GM21723 (cell line): ENCODE data around the gene ADRB1.

Experiments used
- ATAC-seq: cut with Tn5 transposase; IDR thresholded peaks from one replicate; pipeline ENCODE4 v1.9.1; 2021; ENCODE audit warnings: mild to moderate bottlenecking, moderate library complexity; ENCODE audit not compliant: unreplicated experiment

Gene ADRB1

DNA sequence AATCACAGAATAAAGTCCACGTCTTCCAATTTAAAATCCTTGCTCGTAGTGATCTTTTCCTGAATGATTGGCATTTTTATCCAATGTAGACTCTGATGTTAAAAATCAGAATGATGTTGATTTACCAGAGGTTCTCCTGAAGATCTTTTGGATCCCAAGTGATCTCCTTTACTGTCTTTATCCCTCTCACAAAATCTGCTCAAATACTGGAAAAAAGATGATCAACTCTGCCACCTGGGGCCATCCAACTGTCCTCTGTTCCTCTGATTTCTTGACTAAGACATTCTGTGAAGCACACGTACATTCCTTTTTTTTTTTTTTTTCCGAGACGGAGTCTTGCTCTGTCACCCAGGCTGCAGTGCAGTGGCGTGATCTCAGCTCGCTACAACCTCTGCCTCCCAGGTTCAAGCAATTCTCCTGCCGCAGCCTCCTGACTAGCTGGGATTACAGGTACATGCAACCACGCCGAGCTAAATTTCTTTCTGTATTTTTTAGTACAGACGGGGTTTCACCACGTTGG lies 18.0 kb upstream of the ADRB1 start:
- ATAC-seq: no peak

DNA sequence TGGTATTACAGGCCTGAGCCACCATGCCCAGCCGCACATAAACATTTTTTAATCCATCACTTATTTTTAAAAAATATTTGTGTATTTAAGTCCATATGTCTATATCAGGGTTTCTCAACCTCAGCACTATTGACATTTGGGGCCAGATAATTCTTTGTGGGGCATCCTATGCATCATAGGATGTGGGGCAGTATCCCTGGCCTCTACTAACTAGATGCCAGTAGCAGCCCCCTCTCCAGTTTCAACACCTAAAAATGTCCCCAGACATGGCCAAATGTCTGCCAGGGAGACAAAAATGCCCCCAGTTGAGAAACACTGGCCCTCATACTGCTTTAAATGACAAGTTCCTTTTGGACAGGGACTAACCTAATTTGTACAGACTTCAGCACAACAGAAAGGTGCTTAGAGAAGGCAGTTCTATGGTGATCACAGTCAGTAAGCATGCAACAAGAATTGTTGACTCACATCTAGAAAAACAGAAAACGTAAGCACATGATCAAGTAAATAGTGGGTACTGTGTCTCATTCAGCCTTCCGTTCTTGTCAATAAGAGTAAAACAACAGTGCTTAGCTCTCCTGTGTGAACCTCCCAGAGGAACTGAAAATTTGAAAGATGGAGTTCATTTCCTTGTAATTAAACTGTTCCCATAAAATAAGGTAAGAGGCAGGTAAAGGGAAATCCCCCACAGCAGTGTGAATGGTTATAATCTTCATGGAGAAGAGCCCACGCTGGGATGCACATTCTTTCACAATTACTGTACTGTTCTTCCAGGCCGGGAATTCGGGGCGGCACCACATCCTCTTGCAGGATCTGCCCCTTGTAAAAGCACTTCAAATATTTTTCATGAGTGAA lies 17.3 kb upstream of the ADRB1 start:
- ATAC-seq: peak; percentile 46

DNA sequence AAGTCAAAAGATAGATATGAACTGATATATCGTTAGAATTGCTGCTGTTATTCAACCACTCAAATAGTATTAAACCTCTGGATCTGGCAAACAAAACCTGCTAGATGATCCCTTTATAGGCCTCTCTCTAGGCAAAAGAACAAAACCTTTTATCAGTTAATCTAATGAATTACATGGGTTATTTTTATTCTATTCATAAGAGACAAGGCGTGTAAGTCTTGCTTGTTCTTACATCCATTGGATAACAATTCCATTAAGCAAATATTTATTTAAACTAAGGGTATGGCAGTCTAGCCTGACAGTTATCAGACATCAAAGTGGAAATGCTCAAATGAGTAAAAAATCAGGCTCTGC lies 16.6 kb upstream of the ADRB1 start:
- ATAC-seq: no peak

DNA sequence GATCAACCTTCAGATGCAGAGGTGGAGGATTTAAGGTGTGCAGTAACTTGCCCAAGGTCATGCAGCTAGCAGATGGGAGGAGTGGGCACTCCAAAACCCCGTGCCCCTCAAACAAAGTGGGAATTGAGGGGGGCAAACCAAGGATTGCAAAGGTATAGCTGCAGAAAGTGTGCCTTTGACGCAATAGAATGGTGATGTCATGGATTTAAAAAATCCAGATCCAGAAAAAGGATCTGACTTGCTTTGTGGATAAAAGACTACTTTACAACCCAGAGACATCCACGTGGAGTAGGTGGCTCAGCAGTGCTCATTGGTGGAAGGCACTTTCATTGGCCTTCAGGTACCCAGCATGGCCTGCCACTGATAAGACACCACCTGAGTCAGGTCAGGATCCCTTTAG lies 15.7 kb upstream of the ADRB1 start:
- ATAC-seq: no peak

DNA sequence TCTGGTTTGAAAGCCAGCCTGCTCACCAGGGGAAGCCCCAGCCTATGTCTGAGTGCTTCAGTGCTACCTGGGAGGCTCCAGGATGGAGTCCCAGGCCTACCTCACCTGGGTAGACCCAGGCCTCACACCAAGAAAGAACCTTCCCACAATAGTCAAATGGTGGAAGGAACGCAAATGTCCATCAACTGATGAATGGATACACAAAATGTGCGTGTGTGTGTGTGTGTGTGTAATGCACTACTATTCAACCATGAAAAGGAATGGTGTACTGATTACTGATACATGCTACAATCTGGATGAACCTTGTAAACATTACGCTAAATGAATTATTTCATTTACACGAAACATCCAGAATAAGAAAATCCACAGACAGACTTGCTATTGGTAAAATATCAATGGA lies 15.2 kb upstream of the ADRB1 start:
- no peak for ATAC-seq

DNA sequence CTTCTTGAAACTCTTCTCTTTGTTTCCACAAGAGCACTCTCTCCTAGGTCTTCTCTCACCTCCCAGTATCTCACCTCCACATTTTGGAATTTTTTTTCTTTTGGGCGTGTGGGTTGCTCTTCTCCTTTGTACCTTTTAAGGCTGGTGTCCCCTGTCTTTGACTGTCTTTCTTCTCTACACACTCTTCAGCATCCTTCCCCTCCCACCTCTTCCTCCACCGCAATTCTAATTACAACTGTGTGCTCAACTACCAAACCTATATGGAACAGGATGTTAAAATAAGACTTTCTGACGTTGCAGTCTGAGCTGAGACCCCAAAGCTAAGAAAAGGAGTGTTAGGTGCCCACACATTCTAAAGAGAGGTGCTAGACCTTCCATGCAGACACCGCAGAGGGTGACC lies 14.0 kb upstream of the ADRB1 start:
- ATAC-seq: no peak

DNA sequence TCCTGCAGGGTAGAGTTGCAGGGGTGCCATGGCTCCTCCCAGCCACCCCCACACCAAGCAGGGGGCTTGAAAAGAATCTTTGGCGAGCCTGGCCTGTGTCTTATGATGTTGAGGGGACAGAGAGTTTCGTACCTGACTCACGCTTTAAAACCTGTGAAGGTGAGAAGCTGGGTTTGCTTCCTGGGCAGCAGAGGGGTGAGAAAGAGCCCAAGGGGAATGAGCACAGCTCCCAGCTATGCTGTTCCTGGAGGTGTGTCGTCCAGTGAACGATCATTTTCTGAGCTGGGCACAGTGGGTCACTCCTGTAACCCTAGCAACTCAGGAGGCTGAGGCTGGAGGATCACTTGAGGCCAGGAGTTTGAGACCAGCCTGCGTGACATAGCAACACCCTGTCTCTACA lies 13.5 kb upstream of the ADRB1 start:
- no peak for ATAC-seq

DNA sequence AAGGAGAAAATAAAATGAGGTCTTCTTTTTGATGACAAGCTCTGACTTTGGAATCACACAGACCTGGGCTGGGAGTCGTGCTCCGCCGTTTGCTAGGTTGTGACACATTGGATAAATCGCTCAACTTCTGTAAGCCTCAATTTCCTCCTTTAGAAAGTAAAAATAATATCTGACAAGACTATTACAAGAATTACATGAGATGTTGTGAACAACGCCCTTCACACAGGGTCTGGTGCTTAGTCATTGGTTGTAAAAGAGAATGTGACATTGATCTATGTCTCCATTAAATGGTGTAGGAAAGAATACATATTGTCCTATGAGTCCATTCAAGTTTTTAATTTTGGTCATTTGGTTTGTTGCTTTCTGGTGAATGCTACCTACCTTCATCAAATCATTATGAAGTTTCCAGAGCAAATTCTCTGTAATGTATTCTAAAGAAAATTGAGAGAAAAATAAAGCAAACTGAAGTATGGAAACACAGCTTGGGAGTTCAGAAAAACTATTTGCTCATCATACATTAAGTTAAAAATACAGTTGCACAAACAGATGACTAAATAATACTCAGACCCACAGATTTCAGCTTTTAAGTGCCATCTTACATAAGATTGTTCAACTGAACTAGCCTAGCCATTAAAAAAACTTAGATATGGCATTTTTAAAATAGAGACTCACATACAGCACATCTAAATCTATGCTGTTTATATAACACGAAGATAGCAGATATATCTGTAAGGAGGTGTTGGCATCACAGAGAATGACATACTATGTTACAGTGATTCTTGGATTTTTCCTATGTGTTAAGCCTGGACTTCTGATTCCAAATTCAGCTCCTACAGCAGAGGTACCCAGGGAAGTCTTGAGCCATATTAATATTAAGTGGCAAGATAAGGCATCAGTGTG lies 12.3 kb upstream of the ADRB1 start:
- no peak for ATAC-seq

DNA sequence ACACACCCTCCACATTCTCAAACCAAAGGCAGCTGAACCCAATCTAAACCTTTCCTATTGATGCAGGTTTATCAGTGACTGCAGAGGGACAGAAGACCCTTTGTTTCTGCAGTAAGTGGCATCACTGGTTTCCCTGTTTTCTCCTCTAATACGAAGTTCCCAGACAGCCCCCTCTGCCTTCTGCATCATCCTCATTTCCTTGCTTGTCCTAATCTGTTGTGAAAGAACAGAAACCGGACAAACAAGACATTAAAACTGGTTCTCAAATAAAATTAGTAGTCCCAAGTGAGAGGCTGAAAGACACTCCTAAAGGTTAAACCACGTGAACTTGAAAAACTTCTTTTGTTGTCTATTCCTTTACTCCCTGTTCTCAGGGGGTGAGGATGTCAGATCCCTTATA lies 10.1 kb upstream of the ADRB1 start:
- ATAC-seq: no peak

DNA sequence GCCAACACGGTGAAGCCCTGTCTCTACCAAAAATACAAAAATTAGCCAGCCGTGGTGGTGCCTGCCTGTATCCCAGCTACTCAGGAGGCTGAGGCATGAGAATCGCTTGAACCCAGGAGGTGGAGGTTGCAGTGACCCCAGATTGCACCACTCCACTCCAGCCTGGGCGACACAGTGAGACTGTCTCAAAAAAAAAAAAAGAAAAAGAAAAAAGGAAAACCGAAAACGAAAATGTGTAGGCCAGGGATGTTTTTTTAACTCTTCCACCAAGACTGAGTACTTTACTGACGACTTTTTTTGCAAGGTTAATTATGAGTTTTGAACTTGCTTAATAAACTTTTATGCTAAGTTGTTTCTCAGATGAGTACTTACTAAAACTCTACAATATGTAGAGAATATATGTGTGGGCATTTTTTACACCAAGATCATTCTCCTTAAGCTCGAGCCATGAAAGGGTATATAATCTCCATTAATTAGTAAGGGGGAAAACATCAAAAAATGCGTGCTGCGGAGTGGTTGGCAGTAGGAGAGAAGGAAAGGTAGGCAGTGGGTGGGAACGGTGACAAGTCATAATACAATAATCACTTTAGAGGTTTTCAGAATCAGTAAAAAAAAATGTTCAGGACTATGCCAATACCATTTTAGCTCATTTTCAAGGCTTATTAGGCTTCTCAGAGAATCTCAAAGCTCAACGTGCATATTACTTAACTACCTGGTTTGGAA lies 8.6 kb upstream of the ADRB1 start:
- ATAC-seq: no peak

DNA sequence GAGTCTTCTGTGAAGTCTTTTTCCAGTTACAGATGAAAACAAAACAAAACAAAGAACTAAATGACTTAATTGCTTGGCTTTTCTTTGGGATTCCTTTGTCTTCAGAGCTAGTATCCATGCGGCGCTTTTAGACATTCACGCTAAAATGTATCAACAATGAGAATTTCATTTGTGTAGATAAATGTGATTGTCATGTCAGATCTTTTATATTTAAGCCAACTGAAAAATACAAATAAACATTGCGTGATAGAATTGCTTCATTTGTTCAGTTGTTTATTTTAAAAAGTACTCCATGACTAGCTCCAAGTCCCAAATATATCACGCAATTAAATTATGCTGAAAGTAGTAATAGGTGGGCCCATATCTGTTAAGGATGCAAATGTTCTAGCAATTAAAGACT lies 7.9 kb upstream of the ADRB1 start:
- ATAC-seq: no peak

DNA sequence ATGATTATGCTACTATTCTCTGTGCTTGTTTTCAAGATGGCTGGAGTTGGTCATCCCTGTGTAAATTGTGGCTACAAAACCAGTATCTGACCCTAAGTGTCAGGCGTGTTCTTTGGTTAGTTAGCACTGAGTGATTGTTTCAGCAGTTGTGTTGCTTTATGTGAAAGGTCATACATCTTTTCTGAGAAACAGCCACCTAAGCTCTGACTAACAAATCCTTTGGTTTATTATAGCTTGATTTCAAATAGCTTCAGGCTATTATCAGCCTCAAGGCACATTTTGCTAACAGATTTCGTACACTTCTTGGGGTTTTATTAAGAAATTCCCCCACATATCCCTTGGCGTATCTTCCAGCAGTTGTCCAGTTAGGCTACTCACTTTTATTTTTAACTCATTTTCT lies 4.8 kb upstream of the ADRB1 start:
- ATAC-seq: no peak

DNA sequence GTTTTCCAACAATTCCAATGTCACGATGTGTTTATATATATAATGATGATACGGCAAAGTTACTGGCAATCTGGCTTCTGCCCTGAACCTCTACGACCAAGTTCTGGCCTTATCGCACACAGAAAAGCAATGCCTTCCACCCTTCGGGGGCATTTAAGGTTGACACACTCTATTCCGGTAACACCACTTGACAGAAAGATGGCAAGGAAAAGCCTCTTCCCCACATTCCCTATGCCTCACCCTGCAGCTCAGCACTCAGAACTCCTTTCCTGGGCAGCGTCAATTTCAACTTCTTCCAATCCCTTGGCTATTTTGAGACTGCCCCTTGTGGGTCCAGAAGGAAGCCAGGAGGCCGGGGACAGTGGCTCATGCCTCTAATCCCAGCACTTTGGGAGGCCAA lies 2.5 kb upstream of the ADRB1 start:
- ATAC-seq: no peak

DNA sequence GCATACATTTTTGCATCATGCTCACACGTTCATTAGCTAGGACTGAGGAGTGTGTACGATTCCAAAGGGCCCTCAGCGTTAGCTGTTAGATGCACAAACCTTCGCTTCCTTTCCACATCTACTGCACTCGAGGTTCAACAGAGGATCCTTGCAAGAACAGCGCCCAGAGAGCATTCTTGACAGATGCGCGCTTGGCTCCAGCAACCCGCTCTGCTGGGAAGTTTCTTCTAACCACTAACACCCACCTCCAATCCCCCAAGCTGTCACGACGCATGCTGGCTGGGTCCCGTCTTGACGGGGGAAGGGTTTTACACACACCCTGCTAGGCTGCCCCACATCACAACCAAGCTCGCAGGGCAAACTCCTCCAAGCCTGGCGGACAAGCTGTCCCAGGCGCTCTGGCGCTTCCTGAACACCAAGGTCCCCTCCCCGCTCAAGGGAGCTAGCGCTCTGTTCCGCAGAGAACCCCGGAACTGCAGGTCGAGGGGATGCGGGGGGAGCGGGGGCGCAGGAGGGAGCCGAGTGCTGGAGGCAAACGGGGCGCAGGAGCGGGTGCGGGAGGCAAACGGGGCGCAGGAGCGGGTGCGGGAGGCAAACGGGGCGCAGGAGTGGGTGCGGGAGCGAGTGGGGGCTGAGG lies 653 bp upstream of the ADRB1 start:
- ATAC-seq: peak; percentile 50

DNA sequence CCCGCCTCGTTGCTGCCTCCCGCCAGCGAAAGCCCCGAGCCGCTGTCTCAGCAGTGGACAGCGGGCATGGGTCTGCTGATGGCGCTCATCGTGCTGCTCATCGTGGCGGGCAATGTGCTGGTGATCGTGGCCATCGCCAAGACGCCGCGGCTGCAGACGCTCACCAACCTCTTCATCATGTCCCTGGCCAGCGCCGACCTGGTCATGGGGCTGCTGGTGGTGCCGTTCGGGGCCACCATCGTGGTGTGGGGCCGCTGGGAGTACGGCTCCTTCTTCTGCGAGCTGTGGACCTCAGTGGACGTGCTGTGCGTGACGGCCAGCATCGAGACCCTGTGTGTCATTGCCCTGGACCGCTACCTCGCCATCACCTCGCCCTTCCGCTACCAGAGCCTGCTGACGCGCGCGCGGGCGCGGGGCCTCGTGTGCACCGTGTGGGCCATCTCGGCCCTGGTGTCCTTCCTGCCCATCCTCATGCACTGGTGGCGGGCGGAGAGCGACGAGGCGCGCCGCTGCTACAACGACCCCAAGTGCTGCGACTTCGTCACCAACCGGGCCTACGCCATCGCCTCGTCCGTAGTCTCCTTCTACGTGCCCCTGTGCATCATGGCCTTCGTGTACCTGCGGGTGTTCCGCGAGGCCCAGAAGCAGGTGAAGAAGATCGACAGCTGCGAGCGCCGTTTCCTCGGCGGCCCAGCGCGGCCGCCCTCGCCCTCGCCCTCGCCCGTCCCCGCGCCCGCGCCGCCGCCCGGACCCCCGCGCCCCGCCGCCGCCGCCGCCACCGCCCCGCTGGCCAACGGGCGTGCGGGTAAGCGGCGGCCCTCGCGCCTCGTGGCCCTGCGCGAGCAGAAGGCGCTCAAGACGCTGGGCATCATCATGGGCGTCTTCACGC lies 825 bp downstream of the ADRB1 start:
- no peak for ATAC-seq

DNA sequence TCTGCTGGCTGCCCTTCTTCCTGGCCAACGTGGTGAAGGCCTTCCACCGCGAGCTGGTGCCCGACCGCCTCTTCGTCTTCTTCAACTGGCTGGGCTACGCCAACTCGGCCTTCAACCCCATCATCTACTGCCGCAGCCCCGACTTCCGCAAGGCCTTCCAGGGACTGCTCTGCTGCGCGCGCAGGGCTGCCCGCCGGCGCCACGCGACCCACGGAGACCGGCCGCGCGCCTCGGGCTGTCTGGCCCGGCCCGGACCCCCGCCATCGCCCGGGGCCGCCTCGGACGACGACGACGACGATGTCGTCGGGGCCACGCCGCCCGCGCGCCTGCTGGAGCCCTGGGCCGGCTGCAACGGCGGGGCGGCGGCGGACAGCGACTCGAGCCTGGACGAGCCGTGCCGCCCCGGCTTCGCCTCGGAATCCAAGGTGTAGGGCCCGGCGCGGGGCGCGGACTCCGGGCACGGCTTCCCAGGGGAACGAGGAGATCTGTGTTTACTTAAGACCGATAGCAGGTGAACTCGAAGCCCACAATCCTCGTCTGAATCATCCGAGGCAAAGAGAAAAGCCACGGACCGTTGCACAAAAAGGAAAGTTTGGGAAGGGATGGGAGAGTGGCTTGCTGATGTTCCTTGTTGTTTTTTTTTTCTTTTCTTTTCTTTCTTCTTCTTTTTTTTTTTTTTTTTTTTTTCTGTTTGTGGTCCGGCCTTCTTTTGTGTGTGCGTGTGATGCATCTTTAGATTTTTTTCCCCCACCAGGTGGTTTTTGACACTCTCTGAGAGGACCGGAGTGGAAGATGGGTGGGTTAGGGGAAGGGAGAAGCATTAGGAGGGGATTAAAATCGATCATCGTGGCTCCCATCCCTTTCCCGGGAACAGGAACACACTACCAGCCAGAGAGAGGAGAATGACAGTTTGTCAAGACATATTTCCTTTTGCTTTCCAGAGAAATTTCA lies 1.7 kb downstream of the ADRB1 start:
- ATAC-seq: no peak

DNA sequence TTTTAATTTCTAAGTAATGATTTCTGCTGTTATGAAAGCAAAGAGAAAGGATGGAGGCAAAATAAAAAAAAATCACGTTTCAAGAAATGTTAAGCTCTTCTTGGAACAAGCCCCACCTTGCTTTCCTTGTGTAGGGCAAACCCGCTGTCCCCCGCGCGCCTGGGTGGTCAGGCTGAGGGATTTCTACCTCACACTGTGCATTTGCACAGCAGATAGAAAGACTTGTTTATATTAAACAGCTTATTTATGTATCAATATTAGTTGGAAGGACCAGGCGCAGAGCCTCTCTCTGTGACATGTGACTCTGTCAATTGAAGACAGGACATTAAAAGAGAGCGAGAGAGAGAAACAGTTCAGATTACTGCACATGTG lies 2.4 kb downstream of the ADRB1 start:
- no peak for ATAC-seq

DNA sequence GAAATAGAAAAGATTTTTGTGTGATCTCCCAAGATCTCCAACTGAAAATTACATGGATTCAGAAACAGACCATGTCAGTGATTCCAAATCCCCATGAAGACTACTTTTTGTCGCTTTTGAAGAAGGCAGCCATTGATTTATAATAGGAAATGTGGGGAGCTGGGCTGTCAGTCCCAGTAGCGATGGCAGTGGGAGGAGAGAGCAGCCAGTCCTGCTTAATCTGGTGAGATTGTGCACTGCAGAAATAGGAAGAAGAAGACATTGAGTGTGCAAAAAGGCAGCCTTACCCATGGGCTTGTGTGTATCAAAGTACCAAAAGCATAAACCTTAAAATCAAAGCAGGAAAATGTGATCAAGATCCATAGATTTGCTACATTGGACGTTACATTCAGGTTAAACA lies 4.8 kb downstream of the ADRB1 start:
- no peak for ATAC-seq

DNA sequence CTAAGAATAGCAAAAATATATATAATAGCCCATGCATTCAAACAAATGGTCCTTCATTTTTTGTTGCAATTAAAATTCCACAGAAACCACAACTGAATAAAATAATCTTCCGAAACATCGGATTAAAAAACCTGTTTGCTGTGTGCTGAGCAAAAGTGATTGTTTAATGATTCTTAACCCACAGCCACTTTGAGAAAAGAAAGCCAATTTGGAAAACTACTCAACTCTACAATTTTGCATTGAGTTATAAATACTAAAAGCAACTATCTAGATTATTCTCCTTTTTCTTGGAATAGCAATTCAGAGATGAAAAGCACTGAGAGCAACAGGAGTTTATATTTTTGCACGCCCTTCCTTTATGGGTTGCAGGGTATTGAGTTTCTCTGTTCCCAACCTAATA lies 8.0 kb downstream of the ADRB1 start:
- no peak for ATAC-seq
